ENCODE results near the gene IER5. TPM values are rescaled to one million over a fixed set of nuclear protein-coding genes. Genes with fewer than 3 reads are reported as not detected.
A peak's percentile ranks its signal among the peaks of the same experiment; 100 is the strongest.

The IER5 gene
- total and polyA plus RNA-seq, 9 of the 15 experiments (the other 6 are each of a cell fraction or from before 2014, with no cell fraction given), result 2.4 to 32.1 (median 12.0) TPM

DNA sequence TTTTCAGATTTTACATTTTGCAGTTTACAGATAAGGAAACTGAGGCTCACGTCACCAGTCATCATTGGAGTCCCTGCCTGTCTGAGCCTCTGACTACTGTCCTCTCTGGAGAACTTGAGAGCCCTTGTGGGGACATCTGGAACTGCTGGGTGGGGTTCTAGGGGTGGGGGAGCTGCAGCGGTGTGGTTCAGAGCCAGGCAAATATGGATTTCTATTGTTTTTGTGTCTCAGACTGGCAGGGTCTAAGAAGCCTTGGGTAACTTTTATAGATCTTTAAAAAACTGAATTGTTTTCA is 46.9 kb downstream of the IER5 start (continued):
- TF ChIP-seq, protein P1, sequence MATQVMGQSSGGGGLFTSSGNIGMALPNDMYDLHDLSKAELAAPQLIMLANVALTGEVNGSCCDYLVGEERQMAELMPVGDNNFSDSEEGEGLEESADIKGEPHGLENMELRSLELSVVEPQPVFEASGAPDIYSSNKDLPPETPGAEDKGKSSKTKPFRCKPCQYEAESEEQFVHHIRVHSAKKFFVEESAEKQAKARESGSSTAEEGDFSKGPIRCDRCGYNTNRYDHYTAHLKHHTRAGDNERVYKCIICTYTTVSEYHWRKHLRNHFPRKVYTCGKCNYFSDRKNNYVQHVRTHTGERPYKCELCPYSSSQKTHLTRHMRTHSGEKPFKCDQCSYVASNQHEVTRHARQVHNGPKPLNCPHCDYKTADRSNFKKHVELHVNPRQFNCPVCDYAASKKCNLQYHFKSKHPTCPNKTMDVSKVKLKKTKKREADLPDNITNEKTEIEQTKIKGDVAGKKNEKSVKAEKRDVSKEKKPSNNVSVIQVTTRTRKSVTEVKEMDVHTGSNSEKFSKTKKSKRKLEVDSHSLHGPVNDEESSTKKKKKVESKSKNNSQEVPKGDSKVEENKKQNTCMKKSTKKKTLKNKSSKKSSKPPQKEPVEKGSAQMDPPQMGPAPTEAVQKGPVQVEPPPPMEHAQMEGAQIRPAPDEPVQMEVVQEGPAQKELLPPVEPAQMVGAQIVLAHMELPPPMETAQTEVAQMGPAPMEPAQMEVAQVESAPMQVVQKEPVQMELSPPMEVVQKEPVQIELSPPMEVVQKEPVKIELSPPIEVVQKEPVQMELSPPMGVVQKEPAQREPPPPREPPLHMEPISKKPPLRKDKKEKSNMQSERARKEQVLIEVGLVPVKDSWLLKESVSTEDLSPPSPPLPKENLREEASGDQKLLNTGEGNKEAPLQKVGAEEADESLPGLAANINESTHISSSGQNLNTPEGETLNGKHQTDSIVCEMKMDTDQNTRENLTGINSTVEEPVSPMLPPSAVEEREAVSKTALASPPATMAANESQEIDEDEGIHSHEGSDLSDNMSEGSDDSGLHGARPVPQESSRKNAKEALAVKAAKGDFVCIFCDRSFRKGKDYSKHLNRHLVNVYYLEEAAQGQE (IDR thresholded peaks at IDR 0.05; ENCODE audit: borderline replicate concordance), result peak; percentile 17; the same call in 1 of the 2 replicates
- TF ChIP-seq, protein P1 (CRISPR knock-in tag; IDR thresholded peaks at IDR 0.05; ENCODE audit: low read depth), result no peak
- 0 out of 2 replicates have a peak, but pooled peaks have one; percentile 10 for TF ChIP-seq EP300 (IDR thresholded peaks at IDR 0.05; ENCODE audit: low read length)
- TF ChIP-seq MAZ (CRISPR knock-in tag; conservative IDR thresholded peaks at IDR 0.05 in 1 of 2, IDR thresholded peaks at IDR 0.05 in 1 of 2), result peak in 1 of 2 experiments; percentile 13; a peak in 1 of 4 replicates
- peak; percentile 33 to 50; a peak in 3 of 4 replicates for TF ChIP-seq RAD21 (CRISPR knock-in tag; conservative IDR thresholded peaks at IDR 0.05 in 1 of 2, IDR thresholded peaks at IDR 0.05 in 1 of 2)
- TF ChIP-seq ETS2 (tag; IDR thresholded peaks at IDR 0.05; ENCODE audit: borderline replicate concordance, poor library complexity, severe bottlenecking), result no peak
- TF ChIP-seq CTCFL (IDR thresholded peaks at IDR 0.05; ENCODE audit: borderline replicate concordance, insufficient read depth, low read depth, low read length, poor library complexity, severe bottlenecking), result peak; percentile 70
- TF ChIP-seq, protein P2, sequence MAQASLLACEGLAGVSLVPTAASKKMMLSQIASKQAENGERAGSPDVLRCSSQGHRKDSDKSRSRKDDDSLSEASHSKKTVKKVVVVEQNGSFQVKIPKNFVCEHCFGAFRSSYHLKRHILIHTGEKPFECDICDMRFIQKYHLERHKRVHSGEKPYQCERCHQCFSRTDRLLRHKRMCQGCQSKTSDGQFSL (CRISPR knock-in tag; IDR thresholded peaks at IDR 0.05), result peak; percentile 66; the same call in 1 of the 2 replicates
- TF ChIP-seq, protein P2 (tag; IDR thresholded peaks at IDR 0.05), result no peak
- TF ChIP-seq CTCF (IDR thresholded peaks at IDR 0.05 in 2 of 3, conservative IDR thresholded peaks at IDR 0.05 in 1 of 3; ENCODE audit: insufficient read depth in 2 of 3, low read depth in 1 of 3, low read length in 3 of 3), result peak; percentile 50 to 75 (median 57); a peak in 5 of 6 replicates
- 0 out of 2 replicates have a peak, but pooled peaks have one; percentile 14 for TF ChIP-seq JUND (IDR thresholded peaks at IDR 0.05; ENCODE audit: borderline replicate concordance, low read depth, low read length)
- no peak for TF ChIP-seq JUND (tag; IDR thresholded peaks at IDR 0.05; ENCODE audit: borderline replicate concordance, low read depth, low read length)
- no peak for TF ChIP-seq TSC22D4 (tag; IDR thresholded peaks at IDR 0.05)
- no peak for TF ChIP-seq RBM15 (IDR thresholded peaks at IDR 0.05; ENCODE audit: insufficient read depth, low read length)
